Activated T-cell treated with anti-CD3 and anti-CD28 coated beads, Interleukin-2, amount 50 U/mL, for 72 hours (primary cell): ENCODE measurements around the gene POTEG. TPM values are rescaled to one million over a fixed set of nuclear protein-coding genes. Genes with fewer than 3 reads are reported as not detected.
"Not testable (repeated sequence)": the region's sequence is repeated elsewhere in the genome, so short reads cannot be mapped to it uniquely, and the experiment has no call there.

Experiments used
- ATAC-seq, 2 donors: fragments of 150-1000 bp; cut with Tn5 transposase; replicated peaks in 1 of 2; 2 replicates each; pipeline ENCODE4 v1.10.0; 2021; ENCODE audit warnings: moderate library complexity in 2 of 2, mild to moderate bottlenecking in 1 of 2
- DNase-seq, 2 donors: peaks; one replicate each; pipeline ENCODE4 v3.0.0; 2021 to 2022; ENCODE audit warnings: mixed read lengths in 1 of 2
- H3K27ac Mint-ChIP-seq: one replicate; pipeline ENCODE4 v1.8.0; 2022; ENCODE audit warnings: mild to moderate bottlenecking, moderate library complexity, mixed read lengths
- H3K27me3 Mint-ChIP-seq: one replicate; pipeline ENCODE4 v1.8.0; 2022; ENCODE audit warnings: low read depth, mixed read lengths
- H3K36me3 Mint-ChIP-seq, 2 donors: one replicate each; pipeline ENCODE4 v1.8.0; 2022; ENCODE audit warnings: mixed read lengths in 2 of 2, mild to moderate bottlenecking in 1 of 2; ENCODE audit not compliant: insufficient read depth in 2 of 2
- H3K4me1 Mint-ChIP-seq: one replicate; pipeline ENCODE4 v1.8.0; 2022; ENCODE audit warnings: low read depth, mixed read lengths
- H3K4me3 Mint-ChIP-seq, 2 donors: one replicate each; pipeline ENCODE4 v1.8.0; 2022; ENCODE audit warnings: mild to moderate bottlenecking in 2 of 2, mixed read lengths in 2 of 2, moderate library complexity in 2 of 2
- H3K9me3 Mint-ChIP-seq, 2 donors: one replicate each; pipeline ENCODE4 v1.8.0; 2022; ENCODE audit warnings: mixed read lengths in 2 of 2
- total RNA-seq, 2 donors: library from RNA; stranded (reverse); gene quantifications; one replicate each; pipeline ENCODE4 v1.2.3, GENCODE V29; 2022

POTEG gene
- total RNA-seq, 2 donors from 2014 or later, result not detected

DNA sequence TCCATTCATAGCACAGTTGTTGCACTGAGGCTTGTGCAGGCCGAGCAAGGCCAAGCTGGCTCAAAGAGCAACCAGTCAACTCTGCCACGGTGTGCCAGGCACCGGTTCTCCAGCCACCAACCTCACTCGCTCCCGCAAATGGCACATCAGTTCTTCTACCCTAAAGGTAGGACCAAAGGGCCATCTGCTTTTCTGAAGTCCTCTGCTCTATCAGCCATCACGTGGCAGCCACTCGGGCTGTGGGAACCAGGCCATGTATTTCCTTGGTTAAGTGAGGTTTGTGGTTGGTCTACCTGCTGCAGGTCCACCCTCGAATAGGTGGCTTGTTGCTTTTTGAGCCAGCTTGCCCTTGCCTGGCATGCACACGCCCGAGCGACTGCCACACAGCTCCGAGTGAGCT lies 39.4 kb downstream of the POTEG start:
- DNase-seq, H3K9me3 Mint-ChIP-seq, H3K4me3 Mint-ChIP-seq, H3K4me1 Mint-ChIP-seq, H3K27me3 Mint-ChIP-seq, H3K27ac Mint-ChIP-seq, H3K36me3 Mint-ChIP-seq, ATAC-seq: not testable (repeated sequence)

DNA sequence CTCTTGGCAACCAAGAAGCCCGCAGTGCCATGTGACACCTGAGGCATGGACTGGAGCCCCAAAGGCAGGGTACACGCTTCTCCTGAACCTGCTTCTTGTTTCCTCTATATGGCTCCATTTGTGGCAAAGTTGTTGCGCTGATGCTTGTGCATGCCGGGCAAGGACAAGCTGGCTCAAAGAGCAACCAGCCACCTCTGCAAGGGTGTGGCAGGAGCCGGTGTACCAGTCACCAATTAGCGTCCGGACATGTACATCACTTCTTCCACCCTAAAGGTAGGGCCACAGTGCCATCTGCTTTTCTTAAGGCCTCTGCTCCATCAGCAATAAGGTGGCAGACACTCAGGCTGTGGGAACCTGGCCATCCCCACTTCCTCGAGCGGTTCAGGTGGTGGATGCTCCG lies 43.9 kb downstream of the POTEG start:
- H3K27ac Mint-ChIP-seq, DNase-seq, ATAC-seq, H3K9me3 Mint-ChIP-seq, H3K36me3 Mint-ChIP-seq, H3K4me3 Mint-ChIP-seq, H3K4me1 Mint-ChIP-seq, H3K27me3 Mint-ChIP-seq: not testable (repeated sequence)

DNA sequence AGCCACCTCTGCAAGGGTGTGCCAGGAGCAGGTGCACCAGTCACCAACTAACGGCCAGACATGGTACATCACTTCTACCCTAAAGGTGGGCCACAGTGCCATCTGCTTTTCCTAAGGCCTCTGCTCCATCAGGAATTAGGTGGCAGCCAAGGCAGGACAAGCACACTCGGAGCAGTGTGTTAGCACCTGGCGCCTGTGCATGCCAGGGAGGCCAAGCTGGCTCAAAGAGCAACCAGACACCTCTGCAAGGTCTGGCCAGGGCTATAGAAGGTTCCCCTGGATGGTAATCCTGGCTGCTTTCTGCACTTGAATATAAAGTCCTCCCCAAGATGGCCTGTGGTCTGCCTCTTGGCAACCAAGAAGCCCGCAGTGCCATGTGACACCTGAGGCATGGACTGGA lies 45.4 kb downstream of the POTEG start:
- H3K4me3 Mint-ChIP-seq, H3K4me1 Mint-ChIP-seq, H3K27ac Mint-ChIP-seq, DNase-seq, H3K27me3 Mint-ChIP-seq, H3K36me3 Mint-ChIP-seq, ATAC-seq, H3K9me3 Mint-ChIP-seq: not testable (repeated sequence)

DNA sequence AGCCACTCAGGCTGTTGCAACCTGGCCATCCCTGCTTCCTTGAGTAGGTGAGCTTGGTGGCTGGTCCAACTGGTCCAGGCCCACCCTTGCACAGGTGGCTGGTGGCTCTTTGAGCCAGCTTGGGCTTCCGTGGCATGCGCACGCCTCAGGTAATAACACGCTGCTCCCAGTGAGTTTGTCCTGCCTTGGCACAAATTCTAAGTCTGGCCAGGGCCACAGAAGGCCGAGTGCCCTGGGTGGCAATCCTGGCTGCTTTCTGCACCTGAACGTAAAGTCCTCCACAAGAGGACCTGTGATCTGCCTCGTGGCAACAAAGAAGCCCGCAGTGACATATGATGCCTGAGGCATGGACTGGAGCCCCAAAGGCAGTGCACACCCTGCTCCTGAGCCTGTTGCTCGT lies 47.1 kb downstream of the POTEG start:
- not testable (repeated sequence) for H3K27ac Mint-ChIP-seq, ATAC-seq, H3K36me3 Mint-ChIP-seq, H3K4me3 Mint-ChIP-seq, H3K27me3 Mint-ChIP-seq, H3K4me1 Mint-ChIP-seq, H3K9me3 Mint-ChIP-seq, DNase-seq

DNA sequence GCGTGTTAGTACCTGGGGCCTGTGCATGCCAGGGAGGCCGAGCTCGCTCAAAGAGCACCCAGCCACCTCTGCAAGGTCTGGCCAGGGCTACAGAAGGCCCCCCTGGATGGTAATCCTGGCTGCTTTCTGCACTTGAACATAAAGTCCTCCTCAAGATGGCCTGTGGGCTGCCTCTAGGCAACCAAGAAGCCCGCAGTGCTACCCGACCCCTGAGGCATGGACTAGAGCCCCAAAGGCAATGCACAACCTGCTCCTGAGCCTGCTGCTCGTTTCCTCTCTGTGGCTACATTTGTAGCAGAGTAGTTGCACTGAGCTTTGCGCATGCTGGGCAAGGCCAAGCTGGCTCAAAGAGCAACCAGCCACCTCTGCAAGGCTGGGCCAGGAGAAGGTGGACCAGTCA lies 47.8 kb downstream of the POTEG start:
- not testable (repeated sequence) for H3K9me3 Mint-ChIP-seq, DNase-seq, ATAC-seq, H3K4me1 Mint-ChIP-seq, H3K27ac Mint-ChIP-seq, H3K36me3 Mint-ChIP-seq, H3K27me3 Mint-ChIP-seq, H3K4me3 Mint-ChIP-seq

DNA sequence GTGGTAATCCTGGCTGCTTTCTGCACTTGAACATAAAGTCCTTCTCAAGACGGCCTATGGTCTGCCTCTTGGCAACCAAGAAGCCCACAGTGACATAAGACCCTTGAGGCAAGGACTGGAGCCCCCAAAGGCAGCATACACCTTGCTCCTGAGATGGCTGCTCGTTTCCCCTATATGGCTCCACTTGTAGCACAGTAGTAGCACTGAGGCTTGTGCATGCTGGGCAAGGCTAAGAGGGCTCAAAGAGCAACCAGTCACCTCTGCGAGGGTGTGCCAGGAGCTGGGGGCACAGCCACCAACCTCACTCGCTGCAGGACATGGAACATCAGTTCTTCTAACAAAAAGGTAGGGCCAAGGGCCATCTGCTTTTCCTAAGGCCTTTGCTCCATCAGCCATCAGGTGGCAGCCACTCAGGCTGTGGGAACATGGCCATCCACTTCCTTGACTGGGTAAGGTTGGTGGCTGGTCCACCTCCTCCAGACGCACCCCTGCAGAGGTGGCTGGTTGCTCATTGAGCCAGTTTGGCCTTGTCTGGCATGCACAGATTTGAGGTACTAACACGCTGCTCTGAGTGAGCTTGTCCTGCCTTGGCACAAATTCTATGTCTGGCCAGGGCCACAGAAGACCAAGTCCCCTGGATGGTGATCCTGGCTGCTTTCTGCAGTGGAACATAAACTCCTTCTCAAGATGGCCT lies 49.9 kb downstream of the POTEG start:
- not testable (repeated sequence) for DNase-seq, H3K9me3 Mint-ChIP-seq, ATAC-seq, H3K27me3 Mint-ChIP-seq, H3K4me1 Mint-ChIP-seq, H3K27ac Mint-ChIP-seq, H3K4me3 Mint-ChIP-seq, H3K36me3 Mint-ChIP-seq

DNA sequence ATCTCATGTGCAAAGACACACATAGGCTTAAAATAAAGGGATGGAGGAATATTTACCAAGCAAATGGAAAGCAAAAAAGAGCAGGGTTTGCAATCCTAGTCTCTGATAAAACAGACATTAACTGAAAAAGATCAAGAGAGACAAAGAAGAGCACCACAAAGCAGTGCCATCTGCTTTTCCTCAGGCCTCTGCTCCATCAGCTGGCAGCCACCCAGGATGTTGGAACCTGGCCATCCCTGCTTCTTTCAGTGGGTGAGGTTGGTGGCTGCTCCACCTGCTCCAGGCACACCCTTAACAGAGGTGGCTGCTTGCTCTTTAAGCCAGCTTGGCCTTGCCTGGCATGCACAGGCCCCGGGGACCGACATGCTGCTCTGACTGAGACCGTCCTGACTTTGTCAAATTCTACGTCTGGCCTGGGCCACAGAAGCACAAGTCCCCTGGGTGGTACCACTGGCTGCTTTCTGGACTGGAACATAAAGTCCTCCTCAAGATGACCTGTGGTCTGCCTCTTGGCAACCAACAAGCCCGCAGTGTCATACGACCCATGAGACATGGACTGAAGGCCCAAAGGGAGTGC lies 51.0 kb downstream of the POTEG start:
- not testable (repeated sequence) for ATAC-seq, H3K27ac Mint-ChIP-seq

DNA sequence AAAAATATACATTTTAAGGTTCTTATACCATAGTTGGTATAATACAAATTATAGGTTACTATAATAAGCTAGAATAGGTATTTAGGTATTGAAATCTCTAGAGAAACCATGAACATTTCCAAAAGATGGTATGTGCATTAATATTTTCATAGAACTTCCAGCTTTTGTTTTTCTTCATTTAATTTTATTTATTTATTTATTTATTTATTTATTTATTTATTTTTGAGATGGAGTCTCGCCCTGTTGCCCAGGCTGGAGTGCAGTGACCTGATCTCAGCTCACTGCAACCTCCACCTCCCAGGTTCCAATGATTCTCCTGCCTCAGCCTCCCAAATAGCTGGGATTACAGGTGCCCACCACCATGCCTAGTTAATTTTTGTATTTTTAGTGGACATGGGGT lies 54.0 kb downstream of the POTEG start:
- not testable (repeated sequence) for H3K27ac Mint-ChIP-seq, H3K27me3 Mint-ChIP-seq, ATAC-seq, H3K4me3 Mint-ChIP-seq, H3K4me1 Mint-ChIP-seq, H3K9me3 Mint-ChIP-seq, DNase-seq, H3K36me3 Mint-ChIP-seq

More for the DNA sequence above, 51.0 kb downstream of the POTEG start:
- H3K36me3 Mint-ChIP-seq, H3K27me3 Mint-ChIP-seq, H3K4me1 Mint-ChIP-seq, H3K4me3 Mint-ChIP-seq, H3K9me3 Mint-ChIP-seq, DNase-seq: not testable (repeated sequence)

DNA sequence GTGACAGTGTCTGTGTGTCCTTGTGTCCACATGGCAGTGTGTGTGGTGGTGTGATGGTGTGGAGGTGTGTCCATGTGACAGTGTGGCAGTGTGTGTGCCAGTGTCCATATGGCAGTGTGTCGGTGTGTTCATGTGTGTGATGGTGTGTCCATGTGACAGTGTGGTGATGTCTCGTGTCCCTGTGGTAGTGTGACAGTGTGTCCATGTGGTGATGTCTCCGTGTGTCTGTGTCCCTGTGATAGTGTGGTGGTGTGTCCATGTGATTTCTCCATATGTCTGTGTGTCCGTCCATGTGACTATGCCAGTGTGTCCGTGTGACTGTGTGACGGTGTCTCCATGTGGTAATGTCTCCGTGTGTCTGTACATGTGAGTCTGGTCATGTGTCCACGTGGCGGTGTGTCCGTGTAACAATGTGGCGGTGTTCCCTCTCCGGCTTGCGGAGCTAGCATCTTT lies 59.7 kb downstream of the POTEG start:
- H3K4me3 Mint-ChIP-seq, H3K27ac Mint-ChIP-seq, H3K36me3 Mint-ChIP-seq, H3K9me3 Mint-ChIP-seq, DNase-seq, ATAC-seq, H3K27me3 Mint-ChIP-seq, H3K4me1 Mint-ChIP-seq: not testable (repeated sequence)

DNA sequence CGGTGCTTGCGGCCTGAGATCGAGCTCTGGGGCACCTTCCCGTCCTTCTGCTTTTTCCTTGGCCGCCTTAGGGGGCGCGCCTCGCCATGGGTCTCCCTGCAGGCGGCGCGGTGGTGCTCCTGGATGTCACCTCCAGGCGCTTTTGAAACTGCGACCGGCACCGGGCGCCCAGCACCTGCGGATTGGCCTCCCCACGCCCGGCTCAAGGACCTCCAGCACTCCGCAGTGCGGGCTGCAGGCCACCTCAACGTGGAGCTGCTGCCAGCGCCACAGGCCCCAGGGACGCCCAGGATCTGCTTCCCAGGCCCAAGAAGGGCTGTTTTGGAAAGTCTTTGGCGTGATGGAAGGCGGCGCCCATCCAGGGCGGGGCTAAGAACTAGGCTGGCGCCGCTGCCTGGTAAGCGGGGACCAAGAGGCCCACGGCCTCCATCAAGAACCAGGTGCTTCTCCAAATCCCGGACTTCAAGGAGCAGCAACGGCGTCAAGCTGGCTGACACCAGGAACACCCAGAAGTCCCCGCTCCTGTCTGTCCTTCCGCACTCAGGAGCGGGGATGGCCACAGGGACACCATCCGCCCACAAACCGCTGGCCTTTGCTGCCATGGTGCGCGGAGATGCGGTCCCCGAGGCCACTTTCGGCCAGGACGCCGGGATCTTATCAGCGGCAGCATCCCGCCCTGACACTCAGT lies 61.2 kb downstream of the POTEG start:
- DNase-seq, ATAC-seq, H3K9me3 Mint-ChIP-seq, H3K4me1 Mint-ChIP-seq, H3K27ac Mint-ChIP-seq, H3K27me3 Mint-ChIP-seq, H3K4me3 Mint-ChIP-seq, H3K36me3 Mint-ChIP-seq: not testable (repeated sequence)

DNA sequence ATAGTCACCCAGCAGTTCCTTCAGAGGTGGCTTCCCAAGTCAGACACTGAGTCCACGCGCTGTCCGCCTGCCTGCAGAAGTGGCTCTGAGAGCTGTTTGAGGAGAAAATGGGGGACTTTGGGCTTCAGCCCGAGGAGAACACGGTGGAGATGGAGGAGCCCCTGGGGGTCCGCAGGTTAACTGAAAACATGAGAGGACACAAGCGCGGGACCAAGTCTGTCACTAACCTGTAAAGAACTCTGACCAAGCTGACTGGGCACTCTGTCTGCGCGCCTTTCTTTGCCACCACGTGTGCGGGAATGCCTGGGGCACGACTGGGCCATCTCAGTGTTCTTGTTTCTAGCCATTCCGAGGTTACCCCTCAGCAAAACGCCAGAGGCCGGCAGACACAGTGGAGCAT lies 62.4 kb downstream of the POTEG start:
- H3K27ac Mint-ChIP-seq, H3K27me3 Mint-ChIP-seq, H3K4me3 Mint-ChIP-seq, H3K4me1 Mint-ChIP-seq, H3K9me3 Mint-ChIP-seq, H3K36me3 Mint-ChIP-seq, ATAC-seq, DNase-seq: not testable (repeated sequence)

DNA sequence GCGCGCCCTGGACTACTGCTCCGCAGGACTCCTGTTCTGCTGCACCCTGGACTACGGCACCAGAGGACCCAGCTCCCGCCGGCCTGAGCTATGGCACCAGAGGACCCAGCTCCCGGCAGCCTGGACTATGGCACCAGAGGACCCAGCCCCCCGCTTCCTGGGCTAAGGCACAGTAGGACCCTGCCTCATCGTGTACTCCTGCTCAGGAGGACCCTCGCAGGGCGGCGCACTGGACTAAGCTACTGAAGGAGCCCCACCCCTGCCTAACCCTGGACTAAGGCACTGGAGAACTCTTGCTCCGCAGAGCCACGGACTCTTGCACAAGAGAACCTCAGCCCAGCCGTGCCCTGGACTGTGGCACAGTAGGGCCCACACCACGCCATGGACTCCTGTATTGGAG lies 71.3 kb downstream of the POTEG start:
- H3K27me3 Mint-ChIP-seq, DNase-seq, H3K9me3 Mint-ChIP-seq, H3K27ac Mint-ChIP-seq, H3K4me1 Mint-ChIP-seq, H3K36me3 Mint-ChIP-seq, H3K4me3 Mint-ChIP-seq, ATAC-seq: not testable (repeated sequence)

DNA sequence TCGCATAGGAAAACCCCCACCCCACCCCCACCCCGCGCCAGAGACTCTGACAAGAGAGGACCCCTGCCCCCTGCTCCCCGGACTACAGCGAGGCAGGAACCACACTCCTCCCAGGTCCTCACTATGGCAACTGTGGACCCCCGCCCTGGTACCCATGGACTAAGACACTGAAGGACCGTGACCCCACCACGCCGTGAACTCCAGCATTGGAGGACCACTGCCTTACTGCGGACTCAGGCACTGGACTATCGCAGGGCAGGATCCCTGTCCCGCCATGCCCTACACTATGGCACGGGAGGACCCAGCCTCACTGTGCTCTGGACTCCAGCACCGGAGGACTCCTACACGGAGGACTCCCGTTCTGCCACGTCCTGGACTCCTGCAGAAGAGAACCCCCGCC lies 71.8 kb downstream of the POTEG start:
- not testable (repeated sequence) for H3K36me3 Mint-ChIP-seq

More for the DNA sequence above, 71.8 kb downstream of the POTEG start:
- not testable (repeated sequence) for H3K4me1 Mint-ChIP-seq, ATAC-seq, DNase-seq, H3K9me3 Mint-ChIP-seq, H3K4me3 Mint-ChIP-seq, H3K27ac Mint-ChIP-seq, H3K27me3 Mint-ChIP-seq
